Measurements from ENCODE around the gene PTGES3L. TPM values are rescaled to one million over a fixed set of nuclear protein-coding genes. Genes with fewer than 3 reads are reported as not detected.

Gene PTGES3L
- polyA plus RNA-seq, 1 donor (not counting 4 experiments of a cell fraction or from before 2014, with no cell fraction given), result 0.37 TPM

- Histone ChIP-seq H3K4me2 (ENCODE audit: control insufficient read depth, extremely low read depth, insufficient read depth, low read depth, low read length) (no peak overlapping the region), H4K20me1 (ENCODE audit: control insufficient read depth, extremely low read depth, insufficient read depth, low read length) (no peaks in the 10 kb centered on the region), H2AFZ (ENCODE audit: control insufficient read depth, low read length) (no peak overlapping the region), H3K9me1 (ENCODE audit: control insufficient read depth, extremely low read depth, insufficient read depth, low read length) (no peaks in the 10 kb centered on the region), H3K4me3 (ENCODE audit: control insufficient read depth in 2 of 3, extremely low read depth in 1 of 3, insufficient read depth in 2 of 3, low read depth in 1 of 3, low read length in 3 of 3) (no peak overlapping the region), H3K4me1 (ENCODE audit: control insufficient read depth, extremely low read depth, insufficient read depth, low read length) (peaks cover 11% of the 10 kb centered on the region), H3K27me3 (ENCODE audit: control insufficient read depth, extremely low read depth, insufficient read depth, low read length) (no peaks in the 10 kb centered on the region), H3K9ac (ENCODE audit: control insufficient read depth, extremely low read depth, insufficient read depth, low read length) (no peak overlapping the region), H3K9me3 (ENCODE audit: control insufficient read depth, low read depth, low read length) (no peaks in the 10 kb centered on the region), H3K79me2 (ENCODE audit: control insufficient read depth, insufficient read depth, low read length) (peaks cover 20% of the 10 kb centered on the region), H3K27ac (ENCODE audit: control insufficient read depth, insufficient read depth, low read length) (no peak overlapping the region), H3K36me3 (ENCODE audit: control insufficient read depth in 2 of 2, extremely low read depth in 1 of 2, insufficient read depth in 2 of 2, low read length in 2 of 2) (peaks cover 19 to 31% of the 10 kb centered on the region in 2 experiments)
- dilution Hi-C loops (cut with MboI; ENCODE audit: extremely low pct_ligation_motif_present, low sequenced_read_pairs), result no loop called here
- TF ChIP-seq CTCF (optimal IDR thresholded peaks at IDR 0.05 in 1 of 3, IDR thresholded peaks at IDR 0.05 in 1 of 3, conservative IDR thresholded peaks at IDR 0.05 in 1 of 3; ENCODE audit: extremely low read depth in 1 of 3, insufficient read depth in 2 of 3, low read length in 3 of 3), result no peak
- no peak for TF ChIP-seq EZH2 (IDR thresholded peaks at IDR 0.05; ENCODE audit: low read length)
- FAIRE-seq, result no peak
- DNase-seq (ENCODE audit: low read depth, low spot score), result no peak
Observed at GRCh38 chr17:43018008-43018853, 38.4 kb upstream of the PTGES3L start.

- Histone ChIP-seq H3K36me3 (ENCODE audit: control insufficient read depth in 2 of 2, extremely low read depth in 1 of 2, insufficient read depth in 2 of 2, low read length in 2 of 2) (peaks cover 19 to 33% of the 10 kb centered on the region in 2 experiments), H3K4me2 (ENCODE audit: control insufficient read depth, extremely low read depth, insufficient read depth, low read depth, low read length) (no peak overlapping the region), H3K9ac (ENCODE audit: control insufficient read depth, extremely low read depth, insufficient read depth, low read length) (no peak overlapping the region), H3K9me3 (ENCODE audit: control insufficient read depth, low read depth, low read length) (no peaks in the 10 kb centered on the region), H3K4me3 (ENCODE audit: control insufficient read depth in 2 of 3, extremely low read depth in 1 of 3, insufficient read depth in 2 of 3, low read depth in 1 of 3, low read length in 3 of 3) (no peak overlapping the region), H3K79me2 (ENCODE audit: control insufficient read depth, insufficient read depth, low read length) (peaks cover 15% of the 10 kb centered on the region), H2AFZ (ENCODE audit: control insufficient read depth, low read length) (no peak overlapping the region), H3K27ac (ENCODE audit: control insufficient read depth, insufficient read depth, low read length) (no peak overlapping the region), H4K20me1 (ENCODE audit: control insufficient read depth, extremely low read depth, insufficient read depth, low read length) (no peaks in the 10 kb centered on the region), H3K4me1 (ENCODE audit: control insufficient read depth, extremely low read depth, insufficient read depth, low read length) (peaks cover 11% of the 10 kb centered on the region), H3K9me1 (ENCODE audit: control insufficient read depth, extremely low read depth, insufficient read depth, low read length) (no peaks in the 10 kb centered on the region), H3K27me3 (ENCODE audit: control insufficient read depth, extremely low read depth, insufficient read depth, low read length) (no peaks in the 10 kb centered on the region)
- no peak for DNase-seq (ENCODE audit: low read depth, low spot score)
- FAIRE-seq, result no peak
- TF ChIP-seq EZH2 (IDR thresholded peaks at IDR 0.05; ENCODE audit: low read length), result no peak
- no peak for TF ChIP-seq CTCF (optimal IDR thresholded peaks at IDR 0.05 in 1 of 3, IDR thresholded peaks at IDR 0.05 in 1 of 3, conservative IDR thresholded peaks at IDR 0.05 in 1 of 3; ENCODE audit: extremely low read depth in 1 of 3, insufficient read depth in 2 of 3, low read length in 3 of 3)
- dilution Hi-C loops (cut with MboI; ENCODE audit: extremely low pct_ligation_motif_present, low sequenced_read_pairs), result no loop called here
Observed at GRCh38 chr17:43016216-43016615, 36.3 kb upstream of the PTGES3L start.
